ENCODE measurements around the gene PAMR1. TPM values are rescaled to one million over a fixed set of nuclear protein-coding genes. Genes with fewer than 3 reads are reported as not detected.

The PAMR1 gene
- total and polyA plus RNA-seq, 2 of the 8 experiments (the other 6 are each of a cell fraction or from before 2014, with no cell fraction given), result 3.0 to 6.9 TPM

- TF ChIP-seq E2F6 (IDR thresholded peaks at IDR 0.05) (no peak), SRF (IDR thresholded peaks at IDR 0.05; ENCODE audit: low read depth, low read length) (no peak), HDAC6 (IDR thresholded peaks at IDR 0.05; ENCODE audit: low read depth, low read length) (no peak), YY1 (IDR thresholded peaks at IDR 0.05; ENCODE audit: low read depth, low read length) (no peak), SIRT6 (IDR thresholded peaks at IDR 0.05; ENCODE audit: low read length) (no peak), SIX5 (IDR thresholded peaks at IDR 0.05; ENCODE audit: low read depth, low read length) (no peak), ATF3 (IDR thresholded peaks at IDR 0.05; ENCODE audit: insufficient read depth, low read depth, low read length) (no peak), BRCA1 (IDR thresholded peaks at IDR 0.05; ENCODE audit: low read depth, low read length) (no peak)
Observed at GRCh38 chr11:35402751-35403660, 122.4 kb downstream of the PAMR1 start (continued).

Data from H1 (cell line).